Kidney capillary endothelial cell (primary cell): ENCODE data around the gene PRELID3B.
A peak's percentile ranks its signal among the peaks of the same experiment; 100 is the strongest.

Experiments used
- DNase-seq: peaks from one replicate; pipeline ENCODE4 v3.0.0-alpha.2; 2018; ENCODE audit warnings: low spot score

PRELID3B gene

DNA sequence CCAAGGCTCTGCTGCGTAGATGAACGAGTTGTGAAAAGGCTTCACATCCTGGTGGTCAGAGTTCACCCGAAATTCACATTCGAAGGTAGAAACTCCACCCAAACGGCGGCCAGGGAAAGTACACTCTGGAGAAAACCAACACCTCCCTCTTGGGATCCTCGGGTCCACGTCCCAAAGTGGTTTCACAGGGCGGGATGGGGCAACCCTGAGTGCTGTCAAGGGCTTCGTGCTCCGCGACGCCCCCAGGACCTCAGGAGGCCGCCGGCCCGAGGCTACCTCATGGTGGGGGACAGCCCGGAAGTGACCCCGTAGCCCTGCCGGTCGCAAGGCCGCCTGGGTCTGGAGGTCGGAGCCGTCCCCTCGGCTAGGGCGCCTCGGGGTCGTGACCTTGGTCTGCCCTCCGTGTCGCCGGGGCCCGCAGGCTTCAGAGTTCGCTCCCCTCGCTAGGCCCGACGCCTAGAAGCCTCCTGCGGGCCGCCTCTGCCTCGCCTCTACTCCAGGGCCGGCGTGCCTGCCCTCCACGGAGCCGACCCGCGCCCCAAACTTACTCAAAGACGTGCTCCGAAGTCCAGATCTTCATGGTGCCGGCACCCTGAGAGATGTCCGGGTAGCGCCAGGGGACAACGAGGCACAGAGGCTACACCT is at the start of gene PRELID3B:
TSS of gene PRELID3B (minus strand) at position 636 of the 645 bp plus-strand sequence. CDS start at position 580, 56 bp downstream.
- no peak for DNase-seq

DNA sequence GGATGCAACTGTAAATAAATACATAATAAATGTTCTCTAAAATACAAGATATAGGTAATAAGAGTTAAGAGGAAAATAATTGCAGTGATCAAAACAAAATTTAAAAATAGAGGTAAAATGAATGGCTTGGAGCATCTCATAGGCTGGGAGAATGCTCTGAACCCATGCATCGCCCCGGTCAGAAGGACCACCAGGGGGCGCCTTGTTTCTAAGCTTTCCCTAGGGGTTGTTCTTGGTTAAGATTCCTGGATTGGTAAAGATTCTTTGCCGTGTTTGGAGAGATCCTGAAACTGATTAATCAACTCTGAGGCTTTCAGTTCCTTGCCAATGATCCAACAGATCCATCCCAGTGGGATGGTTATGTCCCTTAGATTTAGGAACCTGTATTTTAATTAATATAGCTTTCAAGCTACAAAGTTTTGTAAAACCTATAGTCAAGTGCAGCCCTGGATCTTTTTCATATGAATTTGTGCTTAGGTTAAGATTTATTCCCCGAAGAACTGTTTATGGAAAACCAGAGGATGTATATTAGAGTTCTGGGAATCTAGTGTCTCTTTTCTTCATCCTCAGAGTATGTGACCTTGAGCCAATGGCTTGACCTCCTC is 45.3 kb upstream of the PRELID3B start:
- DNase-seq: peak; percentile 51

DNA sequence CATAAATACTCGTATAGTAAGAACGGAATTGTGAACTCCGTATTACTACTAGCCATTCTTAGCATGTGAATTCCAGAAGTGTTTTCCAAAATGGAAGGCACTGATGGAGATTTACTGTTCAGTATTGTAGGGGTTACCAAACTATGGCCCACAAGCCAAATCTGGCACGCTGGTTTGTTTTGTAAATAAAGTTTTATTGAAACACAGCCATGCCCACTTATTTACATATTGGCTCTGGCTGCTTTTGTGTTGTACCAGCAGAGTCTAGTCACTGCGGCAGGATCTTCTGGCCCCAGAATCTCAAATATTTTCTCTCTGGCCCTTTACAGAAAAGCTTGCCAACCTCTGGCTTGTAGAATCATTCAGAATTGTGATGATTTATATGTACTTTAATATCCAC is 44.3 kb upstream of the PRELID3B start:
- no peak for DNase-seq

DNA sequence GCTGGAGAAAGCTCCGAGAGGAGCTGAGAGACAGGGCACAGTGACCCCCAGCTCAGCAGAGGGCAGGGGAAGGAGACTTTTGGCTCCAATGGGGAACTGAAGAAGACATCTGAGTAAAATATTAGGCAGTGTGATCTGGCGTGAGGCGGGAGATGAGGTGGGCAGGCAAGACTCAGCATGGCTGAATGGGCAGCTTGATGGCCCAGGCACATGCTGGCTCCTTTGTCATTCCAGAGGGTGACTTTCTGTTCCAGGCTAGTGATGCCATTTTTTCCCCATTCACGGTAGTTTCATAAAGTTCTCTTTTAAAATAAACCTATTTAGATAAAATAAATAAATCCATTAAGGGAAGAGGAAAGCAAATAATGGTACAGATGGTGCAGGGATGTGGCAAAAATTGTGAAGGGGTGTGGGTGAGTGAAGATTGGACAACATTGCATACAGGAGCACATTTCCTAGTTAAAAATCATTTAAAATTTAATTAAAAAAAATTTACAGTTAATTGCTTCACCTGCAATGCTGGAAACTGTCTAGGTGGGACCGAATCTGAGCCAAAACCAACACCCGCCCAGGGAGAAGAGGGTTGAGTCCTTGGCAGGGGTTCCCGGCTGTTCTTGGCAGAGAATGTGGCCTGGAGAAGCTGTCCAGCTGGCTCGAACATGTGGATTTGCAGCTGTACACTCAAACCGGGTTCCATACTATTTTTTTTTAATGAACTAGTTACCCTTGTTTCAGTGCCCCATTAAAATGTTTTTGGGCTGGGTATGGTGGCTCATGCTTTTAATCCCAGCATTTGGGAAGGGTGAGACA is 41.7 kb upstream of the PRELID3B start:
- DNase-seq: no peak

DNA sequence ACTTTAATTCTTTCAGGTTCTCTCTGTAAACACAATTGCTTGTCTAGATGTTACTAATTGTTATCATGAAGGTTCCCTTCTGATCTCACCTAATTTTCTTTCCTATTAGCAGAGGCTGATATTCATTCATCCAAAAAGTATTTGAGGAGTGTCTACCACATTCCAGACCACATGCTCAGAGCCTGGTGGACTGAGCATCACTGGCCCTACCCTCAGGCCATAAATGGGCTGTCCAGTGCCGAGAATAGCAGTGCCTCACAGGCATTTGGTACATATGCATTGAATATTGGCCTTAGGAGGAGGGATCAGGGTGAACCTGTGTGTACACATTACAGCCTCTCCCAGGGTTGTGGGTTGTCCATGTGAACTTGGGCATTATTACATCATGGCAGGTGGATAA is 40.4 kb upstream of the PRELID3B start:
- no peak for DNase-seq

DNA sequence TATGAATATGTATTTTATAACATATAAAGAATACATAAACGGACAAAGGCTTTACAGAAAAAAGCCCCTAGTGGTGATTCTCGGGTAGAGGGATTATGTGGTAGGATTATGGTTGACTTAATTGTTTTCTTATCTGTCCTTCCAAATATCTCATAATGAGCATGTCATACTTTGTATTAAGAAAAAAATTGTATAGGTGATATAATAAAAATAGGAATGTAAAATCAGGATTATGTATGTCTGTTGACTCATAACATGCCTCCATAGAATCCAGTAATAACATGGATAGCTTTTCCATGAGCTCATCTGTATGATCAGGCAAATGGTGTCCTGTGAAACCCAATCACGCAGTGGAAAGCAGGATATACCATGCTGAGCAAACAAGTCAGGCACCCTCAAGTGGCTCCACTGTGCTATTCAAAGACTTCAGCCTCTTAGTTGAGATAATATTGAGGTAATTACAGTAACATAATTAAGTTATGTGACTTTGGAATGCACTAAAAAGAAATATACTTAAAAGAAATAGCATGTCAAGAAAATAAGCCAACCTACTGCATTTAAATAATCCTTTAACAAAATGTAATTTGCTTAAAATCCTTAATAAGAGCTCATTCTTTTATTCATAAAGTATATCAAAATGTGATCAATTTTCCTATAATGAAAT is 39.6 kb upstream of the PRELID3B start:
- DNase-seq: peak; percentile 7

DNA sequence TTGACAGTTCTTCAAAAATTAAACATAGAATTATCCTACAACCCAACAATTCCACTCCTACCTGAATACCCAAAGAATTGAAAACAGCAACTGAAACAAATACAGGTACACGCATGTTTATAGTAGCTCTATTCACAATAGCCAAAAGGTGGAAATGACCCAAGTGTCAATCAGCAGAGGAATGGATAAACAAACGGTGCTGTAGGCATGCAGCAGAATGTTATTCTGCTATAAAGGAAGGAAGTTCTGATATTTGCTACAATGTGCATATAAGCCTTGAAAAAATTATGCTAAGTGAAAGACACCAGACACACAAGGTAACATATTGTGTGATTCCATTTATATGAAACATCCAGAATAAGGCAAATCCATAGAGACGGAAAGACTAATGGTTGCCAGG is 38.5 kb upstream of the PRELID3B start:
- no peak for DNase-seq

DNA sequence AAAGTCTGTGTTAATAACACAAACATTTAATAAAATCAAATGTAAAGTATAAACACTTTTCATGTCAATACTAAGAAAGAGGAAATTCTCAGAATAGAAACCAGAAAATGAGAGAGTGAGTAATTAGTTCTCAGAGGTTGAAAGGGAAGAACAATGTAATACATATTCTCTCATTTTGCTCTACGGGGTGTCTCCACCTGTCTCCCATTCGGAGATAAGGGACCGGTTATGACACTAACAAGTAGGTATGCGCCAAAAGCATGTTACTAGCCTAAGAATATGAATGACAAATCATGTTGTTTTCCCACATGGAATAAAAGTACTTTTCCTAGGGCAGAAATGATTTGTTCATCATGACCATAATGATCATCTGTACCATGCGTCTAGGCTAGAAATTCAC is 35.6 kb upstream of the PRELID3B start:
- DNase-seq: no peak

DNA sequence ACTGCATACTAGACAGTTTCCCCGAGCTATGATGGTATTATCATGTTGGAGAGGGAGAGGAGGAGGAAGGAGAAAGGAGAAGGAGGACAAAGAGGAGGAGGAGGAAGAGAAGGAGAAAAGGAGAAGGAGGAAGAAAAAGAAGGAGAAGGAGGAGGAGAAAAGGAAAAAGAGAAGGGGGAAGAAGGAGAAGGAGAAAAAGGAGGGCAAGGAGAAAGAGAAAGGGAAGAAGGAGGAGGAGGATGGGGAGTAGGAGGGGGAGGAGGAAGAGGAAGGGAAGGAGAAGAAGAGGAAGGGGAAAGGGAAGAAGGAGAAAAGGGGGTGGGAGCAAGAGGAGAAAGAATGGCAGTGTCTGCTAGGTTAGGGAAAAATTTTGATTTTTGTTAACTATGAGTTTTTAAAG is 35.1 kb upstream of the PRELID3B start:
- no peak for DNase-seq

DNA sequence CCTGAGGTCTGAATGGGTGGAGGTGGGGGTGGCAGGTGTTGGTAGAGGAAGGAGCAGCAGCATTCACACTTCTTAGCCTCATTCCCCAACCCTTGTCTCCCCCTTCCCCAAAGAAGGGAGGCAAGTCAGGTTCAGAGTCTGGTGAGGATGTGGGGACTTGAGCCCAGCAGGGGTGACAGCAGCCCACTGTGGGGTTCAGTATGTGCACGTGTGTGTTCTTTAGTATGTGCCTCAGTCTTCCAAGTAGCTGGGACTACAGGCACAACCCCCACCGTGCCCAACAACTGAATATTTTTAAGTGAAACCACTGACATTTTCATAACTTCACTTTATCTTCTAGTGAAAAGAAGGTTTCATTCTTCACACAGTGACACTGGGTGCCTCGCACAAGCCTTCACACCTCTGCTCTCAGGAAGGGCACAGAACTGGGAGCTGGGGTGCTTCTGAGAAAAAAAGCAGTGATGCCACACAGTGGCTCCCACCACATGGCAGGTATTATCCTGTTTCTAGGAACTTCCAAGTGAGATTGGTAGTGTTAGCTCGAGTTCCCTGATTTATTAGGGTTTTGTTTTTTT is 33.4 kb upstream of the PRELID3B start:
- DNase-seq: no peak

DNA sequence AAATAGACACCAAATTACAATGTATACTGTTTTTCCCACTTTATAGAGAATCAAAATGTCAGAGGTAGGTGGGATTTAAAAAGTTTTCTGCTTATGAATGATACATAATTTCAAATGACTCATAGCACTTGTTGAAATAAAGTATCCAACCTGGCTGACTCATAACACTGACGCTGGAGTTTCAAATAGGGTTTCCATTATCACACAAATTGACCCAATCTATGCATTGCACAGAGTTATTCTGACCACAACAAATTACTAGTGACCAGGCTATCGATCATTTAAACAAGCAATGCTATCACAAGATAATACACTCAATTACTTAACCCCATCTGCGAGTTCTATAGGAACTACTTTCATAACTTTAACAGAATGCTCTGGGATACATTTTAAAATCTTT is 31.9 kb upstream of the PRELID3B start:
- peak; percentile 10 for DNase-seq

DNA sequence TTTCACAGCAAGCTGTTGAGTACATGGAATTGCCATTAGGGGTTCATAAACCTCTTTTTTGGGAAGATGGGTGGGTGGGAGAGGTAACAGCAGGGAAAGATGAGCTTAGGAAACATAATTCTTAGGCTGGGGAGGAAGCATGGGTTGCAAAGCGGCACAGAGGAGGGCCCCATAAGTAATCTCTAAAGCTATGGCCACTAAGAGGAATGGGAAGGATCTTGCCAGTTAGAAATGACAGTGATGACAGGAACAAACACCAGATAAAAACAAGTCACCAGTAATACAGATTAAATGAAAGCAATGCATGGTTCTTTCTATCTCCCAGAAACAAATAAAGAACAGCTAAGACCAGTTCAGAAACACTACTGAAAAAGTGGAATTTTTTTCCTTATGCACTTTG is 31.0 kb upstream of the PRELID3B start:
- DNase-seq: no peak

DNA sequence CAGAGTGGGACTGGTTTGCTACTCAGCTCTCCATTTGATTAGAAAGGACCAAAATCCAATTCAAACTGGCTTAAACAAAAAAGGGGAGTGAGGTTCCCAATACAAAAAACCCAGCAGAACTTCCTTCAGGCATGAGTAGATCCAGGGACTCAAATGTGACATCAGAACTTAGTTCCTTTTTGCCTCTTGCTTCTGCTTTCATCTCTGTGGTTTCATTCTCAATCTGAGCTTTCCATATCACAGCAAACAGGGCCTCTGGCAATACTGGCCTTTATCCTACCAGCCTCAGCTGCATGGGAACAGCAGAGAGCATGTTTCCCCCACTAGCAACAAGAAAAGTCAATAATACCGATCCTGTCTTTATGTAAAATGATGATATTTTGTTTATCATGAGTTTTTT is 28.6 kb upstream of the PRELID3B start:
- no peak for DNase-seq

DNA sequence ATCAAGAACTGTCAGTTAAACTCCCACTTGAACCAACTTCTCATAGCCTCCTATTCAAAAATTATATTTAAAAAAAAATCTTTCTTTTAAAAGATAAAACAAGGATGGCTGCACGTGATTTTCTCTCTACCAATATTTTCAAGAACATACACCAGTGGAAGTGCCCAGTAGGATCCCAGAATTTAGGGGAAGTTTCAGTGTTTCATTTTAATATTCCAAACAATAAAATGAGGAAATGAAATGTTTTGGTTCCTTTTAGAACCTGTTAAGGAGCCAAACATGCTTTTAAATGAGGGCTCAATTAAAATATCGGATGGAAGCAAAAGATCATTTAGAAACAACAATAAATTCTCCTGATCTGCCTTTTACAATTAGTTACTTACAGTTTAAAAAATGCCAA is 26.4 kb upstream of the PRELID3B start:
- DNase-seq: no peak

DNA sequence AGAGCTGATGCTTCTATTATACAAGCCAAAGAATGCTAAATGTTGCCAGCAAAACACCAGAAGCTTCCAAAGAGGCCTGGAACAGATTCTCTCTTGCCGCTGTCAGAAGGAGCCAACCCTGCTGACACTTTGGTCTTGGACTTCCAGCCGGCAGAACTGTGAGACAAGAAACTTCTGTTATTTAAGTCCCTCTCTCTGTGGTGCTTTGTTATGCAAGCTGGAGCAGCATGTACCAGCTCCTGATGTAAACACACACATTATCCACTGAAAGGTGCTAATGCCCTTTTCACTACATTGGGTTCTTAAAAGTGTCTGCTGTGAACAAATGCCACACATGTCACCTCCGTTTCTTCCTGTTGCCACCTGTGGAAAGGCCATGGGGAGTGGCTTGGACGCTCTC is 25.9 kb upstream of the PRELID3B start:
- no peak for DNase-seq

DNA sequence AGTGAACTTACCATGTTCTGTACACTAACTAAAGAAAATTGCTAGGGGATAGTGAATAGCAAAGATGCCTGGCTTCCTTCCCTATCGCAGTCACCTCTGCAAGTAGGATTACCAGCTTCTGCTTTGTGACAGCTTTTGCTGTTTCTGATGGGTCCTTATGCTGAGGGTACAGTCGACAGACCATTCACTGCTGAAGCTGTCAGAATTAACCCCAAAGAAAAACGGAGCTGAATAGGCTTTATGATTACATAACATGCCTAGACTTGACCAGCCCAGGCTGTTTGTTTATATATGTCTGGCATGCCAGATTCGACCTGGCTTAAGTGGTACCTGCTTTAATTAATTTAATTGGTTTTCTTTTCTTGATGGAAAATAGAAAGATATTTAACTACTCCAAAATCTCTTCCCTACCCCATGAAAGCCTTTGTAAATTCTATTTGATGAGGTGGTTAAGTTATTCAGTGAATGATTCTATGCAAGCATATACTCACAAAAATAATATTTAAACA is 21.7 kb upstream of the PRELID3B start:
- no peak for DNase-seq

DNA sequence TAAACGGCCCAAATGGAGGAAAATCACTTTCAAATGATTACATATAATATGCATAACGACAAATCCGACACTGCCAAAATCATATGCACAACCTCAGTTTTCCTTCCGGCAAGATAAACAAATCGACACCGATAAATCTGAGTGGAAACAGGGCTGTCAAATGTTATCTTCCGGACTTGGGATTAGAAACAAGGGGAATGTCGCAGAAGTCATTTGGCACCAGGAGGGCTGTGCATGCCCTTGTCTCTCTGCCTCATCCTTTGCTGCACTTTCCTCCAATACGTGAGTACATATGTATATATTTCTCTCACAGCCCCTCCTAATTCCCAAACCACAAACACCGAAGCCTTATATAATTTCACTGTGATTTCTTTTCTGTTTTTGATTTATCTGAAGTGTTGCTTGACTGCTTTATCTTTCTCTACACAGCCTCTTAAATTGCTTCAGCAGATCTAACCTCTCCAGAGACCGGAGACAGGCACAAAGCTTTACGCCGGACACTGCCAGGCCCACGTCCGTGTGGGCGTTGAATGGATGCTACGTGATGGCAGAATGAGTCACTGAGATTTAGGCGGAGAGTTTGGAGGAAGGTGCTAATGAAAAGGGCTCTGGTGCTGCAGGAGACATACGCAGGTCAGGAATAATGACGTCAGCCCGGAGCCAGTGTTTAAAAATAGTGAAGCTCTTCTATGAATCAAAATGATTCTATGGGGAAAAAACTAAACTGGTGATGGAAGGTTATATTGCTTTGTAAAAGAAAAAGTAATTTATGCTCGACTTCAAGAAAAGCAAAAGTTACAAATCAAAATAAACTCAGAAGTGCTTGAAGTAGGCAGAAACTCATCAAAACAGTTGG is 21.0 kb upstream of the PRELID3B start:
- DNase-seq: peak; percentile 67

DNA sequence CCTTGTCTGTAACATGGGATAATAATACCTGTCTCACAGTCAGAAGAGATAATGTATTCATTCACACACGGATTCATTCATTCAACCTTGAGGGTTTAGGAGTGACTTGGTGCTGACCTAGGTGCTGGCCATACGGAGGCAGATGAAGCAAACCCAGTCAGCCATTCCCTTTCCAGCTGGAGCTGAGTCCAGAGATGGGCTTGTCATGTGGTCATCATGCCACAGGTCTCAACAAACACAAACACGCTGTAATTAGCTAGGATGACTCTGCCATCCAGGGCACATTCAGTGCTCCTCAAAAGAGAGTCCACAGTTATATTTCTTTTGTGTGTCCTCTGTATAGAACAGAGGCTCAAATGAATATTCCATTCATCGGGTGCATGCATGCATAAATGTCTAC is 19.5 kb upstream of the PRELID3B start:
- no peak for DNase-seq

DNA sequence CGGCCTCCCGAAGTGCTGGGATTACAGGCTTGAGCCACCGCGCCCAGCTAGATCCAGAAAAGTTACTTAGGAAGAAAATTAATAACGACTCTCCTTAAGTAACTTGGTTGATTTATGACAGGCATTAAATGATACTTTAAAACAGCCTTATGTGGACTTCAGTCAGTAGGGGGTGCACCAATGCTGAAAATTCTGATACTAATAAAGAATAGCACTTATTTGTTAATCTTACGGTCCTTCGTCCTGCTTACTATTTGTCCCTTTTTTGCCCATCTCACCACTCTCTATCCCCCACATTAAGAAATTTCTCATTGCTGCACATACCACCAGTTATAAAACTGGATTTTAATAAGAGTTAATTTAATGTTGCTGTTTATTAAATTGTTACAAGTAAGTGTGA is 12.7 kb upstream of the PRELID3B start:
- peak; percentile 21 for DNase-seq

DNA sequence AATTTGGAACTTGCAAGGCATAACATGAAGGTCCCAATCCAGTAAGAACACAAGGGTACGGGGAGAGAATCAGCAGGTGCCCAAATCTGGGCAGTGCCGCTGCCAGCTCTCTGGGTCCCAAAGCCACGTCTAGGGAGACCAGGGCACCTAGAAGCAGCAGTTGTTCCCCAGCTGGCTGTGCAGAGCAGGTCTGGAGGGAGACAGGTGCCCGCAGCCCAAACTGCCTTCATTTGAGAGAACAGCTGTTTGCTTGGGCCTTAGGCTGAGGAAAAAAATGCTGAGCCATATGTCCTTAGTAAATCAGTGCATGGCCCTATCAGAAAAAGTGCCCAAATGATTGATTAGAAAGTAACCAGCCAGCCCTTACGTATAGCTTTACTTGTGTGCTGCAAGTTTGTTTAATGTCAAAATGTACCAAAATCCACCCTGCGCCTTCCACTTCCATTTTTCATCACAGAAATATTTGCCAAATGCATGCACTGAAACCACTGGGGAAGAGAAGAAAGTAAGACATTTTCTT is 9.1 kb upstream of the PRELID3B start:
- no peak for DNase-seq

DNA sequence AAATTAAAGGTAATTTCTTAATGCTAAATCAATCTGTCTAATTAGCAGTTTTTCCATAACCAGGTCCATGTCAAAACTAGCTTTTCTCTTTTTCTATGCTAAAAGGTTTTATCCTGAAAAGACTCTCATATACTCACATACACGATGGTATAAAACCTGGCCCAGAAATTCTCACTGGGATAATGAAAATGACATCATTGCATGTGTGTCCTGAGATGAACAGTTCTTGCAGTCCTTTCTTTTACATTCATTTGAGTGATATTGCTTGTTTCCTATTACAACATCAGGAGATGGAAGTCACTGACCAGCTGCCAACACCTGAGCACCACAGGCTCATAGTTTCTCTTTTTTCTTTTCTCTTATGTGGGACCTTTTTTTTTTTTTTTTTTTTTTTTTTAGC is 7.9 kb upstream of the PRELID3B start:
- DNase-seq: no peak
